Activated naive CD4-positive, alpha-beta T cell treated with anti-CD3 and anti-CD28 coated beads for 36 hours (primary cell): ENCODE results near the gene NOS1. TPM values are rescaled to one million over a fixed set of nuclear protein-coding genes. Genes with fewer than 3 reads are reported as not detected.
A peak's percentile ranks its signal among the peaks of the same experiment; 100 is the strongest.

ENCODE experiments used
- CTCF ChIA-PET: fragments of 350-600 bp; sonication (Branson Sonifier 250); formaldehyde crosslinking; loops from one replicate; lab custom pipeline; 2021; ENCODE audit warnings: antibody characterized with exemption; lab: Charles Lee
- DNase-seq: peaks from one replicate; pipeline ENCODE4 v3.0.0-alpha.2; 2020
- H3K27ac Mint-ChIP-seq: one replicate; pipeline ENCODE4 v1.8.0; 2021; ENCODE audit warnings: mild to moderate bottlenecking, mixed read lengths
- H3K27me3 Mint-ChIP-seq: one replicate; pipeline ENCODE4 v1.8.0; 2021; ENCODE audit warnings: low read depth, mixed read lengths
- H3K36me3 Mint-ChIP-seq: one replicate; pipeline ENCODE4 v1.8.0; 2021; ENCODE audit warnings: low read depth, mixed read lengths
- H3K4me1 Mint-ChIP-seq: one replicate; pipeline ENCODE4 v1.8.0; 2021; ENCODE audit warnings: low read depth, mixed read lengths
- H3K4me3 Mint-ChIP-seq: one replicate; pipeline ENCODE4 v1.8.0; 2021; ENCODE audit warnings: mild to moderate bottlenecking, moderate library complexity, mixed read lengths
- H3K9me3 Mint-ChIP-seq: one replicate; pipeline ENCODE4 v1.8.0; 2021; ENCODE audit warnings: mixed read lengths
- intact Hi-C: fragments of 100-400 bp; cut with micrococcal nuclease; formaldehyde crosslinking; loops from one replicate; pipeline ENCODE4 v1.15.1; 2023
- total RNA-seq, 2 experiments: library from RNA; stranded (reverse); gene quantifications; one replicate each; pipeline ENCODE4 v1.2.3, GENCODE V29; 2021

NOS1 gene
- total RNA-seq, 2 experiments from 2014 or later, result 0.02 TPM; not detected in 1

- H3K4me3 Mint-ChIP-seq, result no peak overlapping the region
- H3K9me3 Mint-ChIP-seq, result no peaks in the 10 kb centered on the region
- H3K27me3 Mint-ChIP-seq, result peaks cover 10% of the 10 kb centered on the region
- DNase-seq, result no peak
- CTCF ChIA-PET, result interaction anchor here (0.6 kb wide), 1 partner anchor 571 kb away, joined by 4 read pairs; no protein-coding TSS in a partner anchor
- no peaks in the 10 kb centered on the region for H3K36me3 Mint-ChIP-seq
- H3K4me1 Mint-ChIP-seq, result no peaks in the 10 kb centered on the region
- intact Hi-C loops, result no loop called here
- H3K27ac Mint-ChIP-seq, result no peak overlapping the region
Observed at GRCh38 chr12:117280019-117280680, 81.3 kb downstream of the NOS1 start.

GRCh38 chr12:117279606-117280005, 81.8 kb downstream of the NOS1 start:
- Mint-ChIP-seq H3K4me1 (no peaks in the 10 kb centered on the region), H3K27ac (no peak overlapping the region), H3K9me3 (no peaks in the 10 kb centered on the region), H3K36me3 (no peaks in the 10 kb centered on the region), H3K27me3 (peaks cover 11% of the 10 kb centered on the region), H3K4me3 (no peak overlapping the region)
- DNase-seq, result no peak
- intact Hi-C loops, result no loop called here
- CTCF ChIA-PET, result interaction anchor here (0.6 kb wide), 1 partner anchor 571 kb away, joined by 4 read pairs; no protein-coding TSS in a partner anchor

DNA sequence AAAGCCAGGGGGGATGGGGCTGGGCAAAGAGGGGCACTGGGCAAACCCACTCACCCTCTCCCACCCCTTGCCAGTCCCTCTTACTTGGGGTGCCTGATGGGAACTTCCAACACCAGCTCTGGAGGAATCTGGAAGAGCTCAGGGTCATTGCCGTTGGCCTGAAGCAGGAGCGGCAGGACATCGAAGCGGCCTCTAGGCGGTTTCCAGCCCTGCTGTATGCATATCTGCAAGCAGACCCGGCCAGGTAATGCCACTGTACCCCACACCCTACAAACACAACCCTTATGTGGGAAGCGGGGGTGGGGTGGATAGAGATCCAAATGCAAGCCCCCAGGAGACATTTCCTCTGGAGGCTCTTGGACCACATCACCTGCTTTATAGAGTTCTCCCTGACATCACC, 83.6 kb downstream of the NOS1 start:
- H3K4me3 Mint-ChIP-seq, result no peak overlapping the region
- CTCF ChIA-PET, result no interaction called here
- intact Hi-C loops, result no loop called here

DNA sequence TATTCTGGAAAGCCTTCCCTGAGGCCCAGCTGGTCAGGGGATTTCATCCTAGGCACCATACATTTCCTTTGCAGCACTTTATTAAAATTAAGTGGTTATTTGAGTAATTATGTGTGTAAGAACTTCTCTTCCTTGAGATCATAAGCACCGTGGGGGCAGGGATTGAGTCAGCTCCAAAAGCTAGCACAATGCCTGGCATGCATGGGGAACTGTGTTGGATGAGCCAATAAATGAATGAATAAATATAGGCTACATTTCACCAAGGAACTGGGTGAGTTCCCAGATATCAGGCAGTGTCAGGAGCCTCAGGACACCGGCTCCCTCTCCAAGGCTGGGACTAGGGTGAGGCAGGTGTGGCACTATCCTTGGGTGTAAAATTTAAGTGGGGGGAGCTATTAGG, 88.3 kb downstream of the NOS1 start:
- Mint-ChIP-seq H3K27ac (no peak overlapping the region), H3K4me1 (no peaks in the 10 kb centered on the region), H3K36me3 (no peaks in the 10 kb centered on the region), H3K27me3 (peaks cover 23% of the 10 kb centered on the region), H3K9me3 (no peaks in the 10 kb centered on the region), H3K4me3 (no peak overlapping the region)
- CTCF ChIA-PET, result interaction anchor here (1.3 kb wide), 1 partner anchor 37 kb away, joined by 3 read pairs; no protein-coding TSS in a partner anchor
- no peak for DNase-seq
- intact Hi-C loops, result no loop called here

More for the DNA sequence above, 83.6 kb downstream of the NOS1 start:
- no peaks in the 10 kb centered on the region for H3K9me3 Mint-ChIP-seq
- H3K27ac Mint-ChIP-seq, result no peak overlapping the region
- DNase-seq, result no peak
- no peaks in the 10 kb centered on the region for H3K36me3 Mint-ChIP-seq
- no peaks in the 10 kb centered on the region for H3K4me1 Mint-ChIP-seq
- H3K27me3 Mint-ChIP-seq, result peaks cover 16% of the 10 kb centered on the region

GRCh38 chr12:117272690-117273089, 88.7 kb downstream of the NOS1 start:
- intact Hi-C loops, result no loop called here
- Mint-ChIP-seq H3K4me1 (no peaks in the 10 kb centered on the region), H3K27me3 (peaks cover 23% of the 10 kb centered on the region), H3K27ac (no peak overlapping the region), H3K36me3 (no peaks in the 10 kb centered on the region), H3K9me3 (no peaks in the 10 kb centered on the region), H3K4me3 (no peak overlapping the region)
- no peak for DNase-seq
- CTCF ChIA-PET, result interaction anchor here (1.3 kb wide), 1 partner anchor 36 kb away, joined by 3 read pairs; no protein-coding TSS in a partner anchor

DNA sequence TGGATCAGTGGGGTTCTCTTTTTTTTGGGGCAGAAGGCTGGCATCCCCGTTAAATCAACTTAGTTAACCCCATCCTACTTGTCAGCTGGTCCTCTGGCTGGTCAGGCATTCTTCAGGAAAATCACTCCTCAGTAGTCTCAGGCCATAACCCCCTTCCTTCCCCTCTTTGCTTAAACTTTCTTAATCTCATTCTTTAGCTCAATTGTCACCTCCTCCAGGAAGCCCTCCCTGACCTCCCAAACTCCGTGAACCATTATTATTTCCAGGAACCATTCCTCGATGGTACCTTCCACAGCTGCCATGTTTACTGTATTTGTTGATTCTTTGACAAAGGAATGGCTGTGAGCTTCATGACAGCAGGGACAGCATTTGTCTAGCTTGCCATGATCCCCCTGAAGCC, 98.7 kb downstream of the NOS1 start:
- CTCF ChIA-PET, result interaction anchor here (0.6 kb wide), 1 partner anchor 612 kb away, joined by 3 read pairs; no protein-coding TSS in a partner anchor
- no peak overlapping the region for H3K4me3 Mint-ChIP-seq

DNA sequence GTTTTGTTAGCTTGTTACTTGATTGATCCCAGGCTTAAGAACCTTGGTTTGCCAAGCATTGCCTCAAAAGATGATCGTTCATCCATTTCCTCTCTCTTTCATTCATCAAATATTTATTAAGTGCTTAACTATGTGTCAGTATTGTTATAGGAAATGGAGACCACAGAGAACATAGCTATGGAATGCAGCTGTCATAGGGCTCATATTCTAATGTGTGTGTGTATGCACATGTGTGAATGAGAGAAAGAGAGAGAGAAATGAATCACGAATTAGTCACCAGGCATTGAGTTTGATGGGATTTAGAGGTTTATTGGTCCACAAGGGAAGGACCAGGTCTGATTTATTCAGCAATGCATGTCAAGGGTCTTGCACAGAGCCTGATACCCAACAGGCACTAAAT, 100.2 kb downstream of the NOS1 start:
- Mint-ChIP-seq H3K36me3 (no peaks in the 10 kb centered on the region), H3K27me3 (no peaks in the 10 kb centered on the region), H3K4me3 (no peak overlapping the region), H3K9me3 (no peaks in the 10 kb centered on the region), H3K27ac (no peak overlapping the region), H3K4me1 (no peaks in the 10 kb centered on the region)
- CTCF ChIA-PET, result interaction anchor here (1.1 kb wide), 1 partner anchor 29 kb away, joined by 3 read pairs; no protein-coding TSS in a partner anchor
- intact Hi-C loops, result no loop called here
- DNase-seq, result no peak

More for the DNA sequence above, 98.7 kb downstream of the NOS1 start:
- H3K27me3 Mint-ChIP-seq, result no peaks in the 10 kb centered on the region
- H3K27ac Mint-ChIP-seq, result no peak overlapping the region
- no peaks in the 10 kb centered on the region for H3K9me3 Mint-ChIP-seq
- intact Hi-C loops, result no loop called here
- no peaks in the 10 kb centered on the region for H3K36me3 Mint-ChIP-seq
- no peaks in the 10 kb centered on the region for H3K4me1 Mint-ChIP-seq
- no peak for DNase-seq

DNA sequence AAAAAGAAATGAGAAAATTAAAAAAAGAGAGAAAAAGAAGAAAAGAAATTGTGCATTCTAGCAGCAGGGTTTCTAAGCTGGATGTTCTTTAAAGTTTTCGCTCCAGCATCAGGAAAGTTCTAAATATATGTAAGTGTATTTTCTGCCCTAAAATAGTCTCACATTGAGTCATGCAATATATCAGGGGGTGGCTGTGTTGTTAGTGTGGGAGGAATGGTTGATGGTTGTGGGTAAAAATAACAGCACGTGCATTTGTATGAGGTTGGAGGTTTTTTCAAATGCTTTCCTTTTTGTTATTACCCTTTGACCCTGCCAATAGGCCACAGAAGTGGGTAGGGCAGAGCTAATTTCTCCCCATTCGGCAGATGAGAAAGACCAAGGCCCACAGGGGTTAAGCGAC, 106.0 kb downstream of the NOS1 start:
- Mint-ChIP-seq H3K4me1 (no peaks in the 10 kb centered on the region), H3K27me3 (no peaks in the 10 kb centered on the region), H3K9me3 (peaks cover 4% of the 10 kb centered on the region), H3K36me3 (no peaks in the 10 kb centered on the region), H3K4me3 (no peak overlapping the region), H3K27ac (no peak overlapping the region)
- DNase-seq, result no peak
- CTCF ChIA-PET, result interaction anchor here (0.6 kb wide), 1 partner anchor 233 kb away, joined by 3 read pairs; no protein-coding TSS in a partner anchor
- intact Hi-C loops, result no loop called here

DNA sequence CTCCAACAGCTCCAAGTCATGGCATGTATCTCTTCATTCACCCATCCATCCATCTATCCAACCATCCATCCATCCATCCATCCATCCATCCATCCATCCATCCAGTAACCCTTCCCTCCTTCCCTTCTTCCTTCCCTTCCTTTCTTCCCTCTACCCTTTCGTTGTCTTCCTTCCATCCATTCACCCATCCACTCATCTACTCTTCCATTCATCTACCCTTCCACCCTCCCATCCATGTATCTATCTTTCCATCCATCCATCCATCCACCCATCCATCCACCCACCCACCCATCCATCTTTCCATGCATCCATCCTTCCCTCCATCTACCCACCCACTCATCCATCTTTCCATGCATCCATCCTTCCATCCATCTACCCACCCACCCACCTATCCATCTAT, 117.9 kb downstream of the NOS1 start:
- H3K27ac Mint-ChIP-seq, result no peak overlapping the region
- intact Hi-C loops, result no loop called here
- H3K36me3 Mint-ChIP-seq, result no peaks in the 10 kb centered on the region
- CTCF ChIA-PET, result no interaction called here
- no peak overlapping the region for H3K4me3 Mint-ChIP-seq
- no peak for DNase-seq
- H3K27me3 Mint-ChIP-seq, result peaks cover 7% of the 10 kb centered on the region
- no peaks in the 10 kb centered on the region for H3K4me1 Mint-ChIP-seq
- H3K9me3 Mint-ChIP-seq, result peaks cover 1% of the 10 kb centered on the region

DNA sequence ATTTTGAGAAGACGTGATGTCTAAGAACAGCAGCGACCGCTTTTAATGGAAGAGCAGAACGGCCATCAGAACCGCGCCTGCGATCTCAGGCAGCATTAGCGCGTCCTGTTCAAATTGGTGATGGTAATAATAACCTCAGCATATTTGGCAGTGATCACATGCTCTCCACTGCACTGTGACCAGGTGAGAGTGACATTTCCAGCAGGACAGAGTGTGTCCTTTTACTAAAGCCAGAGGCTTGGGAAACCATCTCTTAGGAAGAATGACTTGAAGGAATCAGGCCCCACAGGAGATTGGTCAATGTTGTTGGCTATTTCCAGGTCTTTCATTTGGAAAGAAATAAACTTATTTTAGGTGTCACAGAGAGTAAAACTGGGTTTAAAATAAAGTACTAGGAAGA, 119.7 kb downstream of the NOS1 start:
- Mint-ChIP-seq H3K27ac (no peak overlapping the region), H3K4me1 (no peaks in the 10 kb centered on the region), H3K27me3 (peaks cover 7% of the 10 kb centered on the region), H3K9me3 (no peaks in the 10 kb centered on the region), H3K36me3 (no peaks in the 10 kb centered on the region), H3K4me3 (no peak overlapping the region)
- DNase-seq, result no peak
- CTCF ChIA-PET, result no interaction called here
- intact Hi-C loops, result no loop called here

GRCh38 chr12:117240081-117240755, 121.2 kb downstream of the NOS1 start:
- peaks cover 7% of the 10 kb centered on the region for H3K27me3 Mint-ChIP-seq
- no peak overlapping the region for H3K27ac Mint-ChIP-seq
- H3K4me1 Mint-ChIP-seq, result no peaks in the 10 kb centered on the region
- H3K9me3 Mint-ChIP-seq, result no peaks in the 10 kb centered on the region
- H3K36me3 Mint-ChIP-seq, result no peaks in the 10 kb centered on the region
- DNase-seq, result no peak
- CTCF ChIA-PET, result interaction anchor here (0.6 to 1.3 kb wide), 3 partner anchors 10 to 597 kb away, joined by 3 to 4 read pairs (median 3); no protein-coding TSS in a partner anchor
- intact Hi-C loops, result no loop called here
- no peak overlapping the region for H3K4me3 Mint-ChIP-seq

- peak; percentile 92 for DNase-seq
- intact Hi-C loops, result loop anchor here (1.0 kb wide), 3 partner anchors 131 to 601 kb away; no protein-coding TSS in a partner anchor
- Mint-ChIP-seq H3K27ac (no peak overlapping the region), H3K4me1 (no peaks in the 10 kb centered on the region), H3K36me3 (no peaks in the 10 kb centered on the region), H3K27me3 (peaks cover 15% of the 10 kb centered on the region), H3K9me3 (no peaks in the 10 kb centered on the region), H3K4me3 (no peak overlapping the region)
- CTCF ChIA-PET, result interaction anchor here (0.6 to 2.3 kb wide), 14 partner anchors 10 to 625 kb away, joined by 3 to 17 read pairs (median 3); no protein-coding TSS in a partner anchor
Observed at GRCh38 chr12:117236456-117237001, 124.9 kb downstream of the NOS1 start.
